ENCODE results near the gene UFSP2.

GRCh38 chr4:185421366-185422124 is 4.2 kb downstream of the UFSP2 start:
- no peak for TF ChIP-seq CTCF (conservative IDR thresholded peaks at IDR 0.05 in 1 of 2, IDR thresholded peaks at IDR 0.05 in 1 of 2; ENCODE audit: extremely low read depth in 1 of 2, insufficient read depth in 1 of 2, low read depth in 1 of 2, low read length in 2 of 2)
- TF ChIP-seq EZH2 (IDR thresholded peaks at IDR 0.05; ENCODE audit: borderline replicate concordance, low read length) = no peak
